ENCODE measurements around the gene CHFR.

- TF ChIP-seq POLR2A (IDR thresholded peaks at IDR 0.05) (no peak), EP300 (IDR thresholded peaks at IDR 0.05) (no peak), CTCF (IDR thresholded peaks at IDR 0.05) (no peak)
Measured at GRCh38 chr12:132886529-132887477, 602 bp downstream of the CHFR start.

Data from upper lobe of left lung (tissue), 4 donors.